ENCODE measurements around the gene FCGR1A. TPM values are rescaled to one million over a fixed set of nuclear protein-coding genes. Genes with fewer than 3 reads are reported as not detected.
"Not testable (repeated sequence)": the region's sequence is repeated elsewhere in the genome, so short reads cannot be mapped to it uniquely, and the experiment has no call there.

Gene FCGR1A
- total RNA-seq, 2 experiments from 2014 or later: not detected

DNA sequence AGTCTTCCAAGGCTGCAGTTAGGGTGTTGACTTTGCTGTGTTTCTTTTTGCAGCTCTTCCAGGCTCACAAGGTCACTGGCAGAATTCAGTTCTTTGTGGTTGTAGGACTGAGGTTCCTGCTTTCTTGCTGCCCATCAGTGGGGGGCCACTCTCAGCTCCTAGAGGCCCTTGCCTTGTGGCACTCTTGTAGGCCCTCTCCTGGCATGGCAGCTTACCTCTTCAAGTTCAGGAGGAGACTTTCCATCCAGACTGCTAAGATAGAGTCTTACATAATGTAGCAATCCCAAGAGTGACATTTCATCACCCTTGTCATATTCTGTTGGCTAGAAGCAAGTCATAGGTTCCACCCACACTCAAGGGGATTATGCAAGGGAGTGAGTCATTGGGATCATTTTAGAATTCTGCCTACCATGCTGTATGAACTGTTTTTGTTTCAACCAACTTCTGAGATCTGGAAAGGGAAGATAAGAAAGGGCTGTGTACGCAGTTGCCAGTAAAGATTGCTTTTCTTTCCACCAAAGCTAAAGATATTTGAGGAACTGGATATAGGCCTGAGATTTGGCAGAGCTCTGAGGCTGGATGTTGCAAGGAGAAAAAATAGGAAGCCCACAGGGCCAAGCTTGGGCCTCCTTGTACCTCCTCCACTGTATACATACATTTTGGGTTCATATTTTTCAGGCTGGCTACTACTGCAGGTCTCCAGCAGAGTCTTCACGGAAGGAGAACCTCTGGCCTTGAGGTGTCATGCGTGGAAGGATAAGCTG lies 5.4 kb downstream of the FCGR1A start:
- H3K27me3 Mint-ChIP-seq (ENCODE audit: low read depth); H3K4me3 Mint-ChIP-seq; H3K27ac Mint-ChIP-seq; H3K9me3 Mint-ChIP-seq; CTCF ChIA-PET; H3K4me1 Mint-ChIP-seq (ENCODE audit: low read depth); H3K36me3 Mint-ChIP-seq (ENCODE audit: low read depth); intact Hi-C loops (cut with micrococcal nuclease): not testable (repeated sequence)
- peak; percentile 26 for DNase-seq

DNA sequence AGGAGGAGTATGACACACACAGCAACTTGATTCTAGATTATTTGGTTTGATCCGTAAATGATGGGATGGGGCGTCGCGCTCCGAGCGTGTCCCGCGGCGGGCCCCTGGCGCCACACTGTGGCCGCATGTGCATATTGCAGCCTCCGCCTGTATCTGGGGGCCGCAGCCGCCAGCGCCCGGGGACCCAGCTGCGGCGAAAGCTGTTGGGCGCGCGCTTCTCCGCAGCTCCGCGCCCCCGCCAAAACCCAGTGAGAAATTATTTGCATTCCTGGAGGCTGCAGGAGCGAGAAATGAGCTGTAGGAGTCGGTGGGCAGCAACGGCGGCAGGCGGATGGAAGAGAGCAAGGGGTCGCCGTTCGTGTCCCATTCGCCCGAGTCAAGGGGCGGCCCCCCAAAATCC lies 10.0 kb downstream of the FCGR1A start:
- intact Hi-C loops (cut with micrococcal nuclease); H3K27me3 Mint-ChIP-seq (ENCODE audit: low read depth); H3K4me1 Mint-ChIP-seq (ENCODE audit: low read depth); H3K36me3 Mint-ChIP-seq (ENCODE audit: low read depth); H3K9me3 Mint-ChIP-seq; CTCF ChIA-PET: not testable (repeated sequence)
- peak; percentile 56 for DNase-seq
- Mint-ChIP-seq H3K27ac (peak overlapping the region; percentile 98), H3K4me3 (peak overlapping the region; percentile 97)

DNA sequence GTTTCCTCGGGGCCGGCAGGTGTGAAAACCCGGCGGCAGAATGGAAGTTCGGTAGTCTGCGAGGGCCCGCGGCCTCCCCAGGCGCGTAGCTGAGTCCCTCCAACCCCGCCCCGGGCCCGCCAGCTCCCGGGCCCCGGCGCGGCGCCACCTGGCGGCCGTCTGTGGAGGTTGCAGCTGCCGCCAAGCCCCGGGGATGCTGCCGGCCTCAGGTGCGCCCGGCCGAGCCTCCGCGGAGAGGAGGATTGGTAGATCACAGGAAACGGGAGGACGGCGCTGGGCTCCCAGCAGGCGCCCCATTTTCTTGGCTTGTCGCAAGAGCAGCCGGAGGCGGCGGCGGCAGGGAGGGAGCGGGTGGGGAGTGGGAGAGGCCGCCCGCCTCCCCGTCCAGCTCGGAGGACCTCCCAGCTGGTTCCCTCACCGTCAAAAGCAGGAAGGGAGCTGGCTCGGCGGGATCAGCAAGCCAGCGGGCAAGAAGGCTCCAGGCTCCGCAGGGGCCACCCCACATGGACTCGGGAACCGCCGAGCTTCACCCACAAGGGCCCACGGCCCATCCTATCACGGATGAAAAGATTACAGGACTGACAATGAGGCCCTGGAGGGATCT lies 10.5 kb downstream of the FCGR1A start:
- CTCF ChIA-PET; H3K9me3 Mint-ChIP-seq; H3K36me3 Mint-ChIP-seq (ENCODE audit: low read depth); H3K27me3 Mint-ChIP-seq (ENCODE audit: low read depth); H3K4me1 Mint-ChIP-seq (ENCODE audit: low read depth); H3K27ac Mint-ChIP-seq; intact Hi-C loops (cut with micrococcal nuclease): not testable (repeated sequence)
- peak overlapping the region; percentile 66 for H3K4me3 Mint-ChIP-seq
- DNase-seq: peak; percentile 77

DNA sequence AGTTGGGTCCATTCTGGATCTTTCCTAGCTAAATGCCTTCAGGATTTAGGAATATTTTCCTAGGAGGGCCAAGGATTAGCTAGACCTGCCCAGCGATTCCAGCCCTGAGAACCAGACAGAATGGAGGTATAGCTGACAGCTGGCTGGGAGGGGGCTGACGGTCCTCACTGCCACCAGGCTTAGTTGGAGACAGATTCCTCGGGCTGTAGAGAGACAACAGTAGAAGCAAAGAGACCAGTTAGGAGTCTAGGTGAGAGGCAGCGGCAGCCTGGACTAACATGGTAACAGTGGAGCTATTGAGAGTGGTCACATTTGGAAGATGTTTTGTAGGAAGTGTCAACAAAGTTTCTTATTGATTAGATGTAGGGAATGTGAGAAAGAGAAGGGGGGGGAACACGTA lies 11.4 kb downstream of the FCGR1A start:
- H3K4me1 Mint-ChIP-seq (ENCODE audit: low read depth); H3K9me3 Mint-ChIP-seq; H3K27me3 Mint-ChIP-seq (ENCODE audit: low read depth); DNase-seq; intact Hi-C loops (cut with micrococcal nuclease); CTCF ChIA-PET; H3K27ac Mint-ChIP-seq; H3K36me3 Mint-ChIP-seq (ENCODE audit: low read depth); H3K4me3 Mint-ChIP-seq: not testable (repeated sequence)

DNA sequence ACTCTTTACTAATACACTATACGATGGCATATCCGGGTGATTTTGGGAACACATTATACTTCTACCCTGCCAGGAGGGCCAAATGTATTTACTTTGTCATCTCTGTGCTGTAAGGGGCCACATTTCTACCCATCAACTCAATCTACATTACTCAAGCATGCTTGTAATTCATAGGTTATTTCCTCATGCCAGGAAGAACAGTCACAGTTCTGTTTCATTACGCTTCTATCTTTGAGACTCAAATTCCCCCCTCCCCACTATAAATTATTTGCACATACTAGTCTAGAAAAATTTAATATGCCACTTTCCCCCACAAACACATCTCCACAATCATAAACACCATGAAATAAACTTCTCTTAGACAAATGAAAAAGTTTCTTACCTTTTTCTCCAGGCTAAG lies 19.1 kb downstream of the FCGR1A start:
- DNase-seq; H3K27ac Mint-ChIP-seq; H3K4me3 Mint-ChIP-seq; H3K27me3 Mint-ChIP-seq (ENCODE audit: low read depth); H3K9me3 Mint-ChIP-seq; H3K4me1 Mint-ChIP-seq (ENCODE audit: low read depth); CTCF ChIA-PET; intact Hi-C loops (cut with micrococcal nuclease); H3K36me3 Mint-ChIP-seq (ENCODE audit: low read depth): not testable (repeated sequence)

DNA sequence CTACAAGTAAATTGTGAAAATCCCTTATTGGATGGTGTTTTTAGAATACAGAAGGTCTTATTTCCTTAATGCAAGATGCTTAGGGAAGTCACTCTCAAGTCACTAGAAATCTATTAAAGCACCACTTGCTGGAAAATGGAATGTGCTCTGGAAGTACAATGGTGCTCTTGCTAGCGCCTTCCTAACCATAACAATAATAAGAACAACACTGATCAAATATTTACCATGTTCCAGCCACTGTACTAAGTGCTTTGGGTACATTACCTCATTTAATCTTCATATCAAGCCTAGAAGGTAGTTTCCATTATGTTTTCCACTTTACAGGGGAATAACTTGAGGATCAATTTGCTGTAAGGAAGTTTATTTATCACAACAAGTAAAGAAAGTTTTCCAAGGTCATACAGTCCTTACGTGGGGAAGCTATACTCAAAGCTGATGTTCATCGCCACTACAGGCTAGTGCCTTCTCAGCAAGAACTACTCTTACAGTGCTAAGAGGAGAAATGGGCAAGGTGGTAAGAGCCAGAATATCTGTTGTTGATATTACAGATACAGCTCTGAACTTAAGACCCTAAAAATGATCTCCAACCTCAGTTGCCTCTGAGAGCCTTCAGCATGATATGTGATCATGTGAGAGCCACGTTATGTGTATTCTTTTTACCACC lies 22.1 kb downstream of the FCGR1A start:
- H3K27me3 Mint-ChIP-seq (ENCODE audit: low read depth); H3K36me3 Mint-ChIP-seq (ENCODE audit: low read depth); H3K27ac Mint-ChIP-seq; intact Hi-C loops (cut with micrococcal nuclease); H3K9me3 Mint-ChIP-seq; DNase-seq; CTCF ChIA-PET; H3K4me1 Mint-ChIP-seq (ENCODE audit: low read depth); H3K4me3 Mint-ChIP-seq: not testable (repeated sequence)

DNA sequence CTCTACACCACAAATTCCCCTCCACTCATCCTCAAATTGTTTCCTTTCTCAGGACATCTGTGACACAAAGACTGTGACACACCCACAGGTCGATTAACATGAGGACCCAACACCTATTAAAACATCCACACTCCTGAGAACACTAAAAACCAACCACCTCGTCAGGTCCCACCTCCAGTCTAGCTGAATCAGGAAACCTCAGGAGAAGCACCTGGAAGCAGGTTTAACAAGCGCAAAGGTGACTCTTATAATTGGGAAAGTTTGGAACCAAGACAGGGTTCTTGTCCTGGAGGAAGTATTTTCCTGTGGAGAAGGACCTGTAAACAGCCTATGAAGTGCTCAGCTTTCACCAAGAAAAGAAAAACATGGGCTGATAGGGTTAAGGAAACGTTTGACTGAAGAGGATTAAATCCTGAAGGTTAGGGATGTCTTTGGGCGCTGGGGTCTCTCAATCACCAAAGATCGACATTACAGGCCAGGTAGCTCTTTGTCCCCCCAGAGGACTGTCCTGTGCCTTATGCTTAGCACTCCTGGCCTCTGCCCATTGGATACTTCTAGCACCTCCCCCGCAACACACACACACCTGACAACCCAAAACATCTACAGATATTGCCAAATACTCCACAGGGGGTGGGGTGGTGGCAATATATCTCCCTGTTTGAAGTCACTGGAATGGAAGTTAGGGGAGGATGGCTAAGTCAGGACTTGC lies 28.4 kb downstream of the FCGR1A start:
- H3K27ac Mint-ChIP-seq; H3K36me3 Mint-ChIP-seq (ENCODE audit: low read depth); H3K27me3 Mint-ChIP-seq (ENCODE audit: low read depth); intact Hi-C loops (cut with micrococcal nuclease); CTCF ChIA-PET; H3K9me3 Mint-ChIP-seq: not testable (repeated sequence)
- peak; percentile 36 for DNase-seq
- Mint-ChIP-seq H3K4me3 (peak overlapping the region; percentile 46), H3K4me1 (ENCODE audit: low read depth) (peaks cover 13% of the 10 kb centered on the region)

DNA sequence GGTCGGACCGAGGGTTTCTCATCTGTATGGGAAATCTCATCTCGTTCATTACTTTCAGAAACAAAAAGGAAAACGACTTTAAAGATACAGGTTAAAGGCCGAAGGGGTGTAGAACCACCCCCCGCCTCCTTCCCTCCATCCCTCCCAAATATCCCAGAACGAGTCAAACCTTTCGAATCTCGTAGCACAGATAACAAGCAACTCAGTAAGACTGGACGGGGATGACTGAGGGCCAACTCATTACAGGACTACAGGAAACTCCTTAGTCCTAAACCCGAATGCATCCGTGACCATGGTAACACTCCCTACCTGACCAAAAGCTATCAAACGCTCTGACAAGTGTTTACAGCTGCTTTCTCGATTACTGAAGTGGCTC lies 29.0 kb downstream of the FCGR1A start:
- H3K9me3 Mint-ChIP-seq; CTCF ChIA-PET; H3K27me3 Mint-ChIP-seq (ENCODE audit: low read depth); intact Hi-C loops (cut with micrococcal nuclease); H3K36me3 Mint-ChIP-seq (ENCODE audit: low read depth): not testable (repeated sequence)
- peak overlapping the region; percentile 99 for H3K27ac Mint-ChIP-seq
- peak; percentile 60 for DNase-seq
- peaks cover 13% of the 10 kb centered on the region for H3K4me1 Mint-ChIP-seq (ENCODE audit: low read depth)
- peak overlapping the region; percentile 89 for H3K4me3 Mint-ChIP-seq

DNA sequence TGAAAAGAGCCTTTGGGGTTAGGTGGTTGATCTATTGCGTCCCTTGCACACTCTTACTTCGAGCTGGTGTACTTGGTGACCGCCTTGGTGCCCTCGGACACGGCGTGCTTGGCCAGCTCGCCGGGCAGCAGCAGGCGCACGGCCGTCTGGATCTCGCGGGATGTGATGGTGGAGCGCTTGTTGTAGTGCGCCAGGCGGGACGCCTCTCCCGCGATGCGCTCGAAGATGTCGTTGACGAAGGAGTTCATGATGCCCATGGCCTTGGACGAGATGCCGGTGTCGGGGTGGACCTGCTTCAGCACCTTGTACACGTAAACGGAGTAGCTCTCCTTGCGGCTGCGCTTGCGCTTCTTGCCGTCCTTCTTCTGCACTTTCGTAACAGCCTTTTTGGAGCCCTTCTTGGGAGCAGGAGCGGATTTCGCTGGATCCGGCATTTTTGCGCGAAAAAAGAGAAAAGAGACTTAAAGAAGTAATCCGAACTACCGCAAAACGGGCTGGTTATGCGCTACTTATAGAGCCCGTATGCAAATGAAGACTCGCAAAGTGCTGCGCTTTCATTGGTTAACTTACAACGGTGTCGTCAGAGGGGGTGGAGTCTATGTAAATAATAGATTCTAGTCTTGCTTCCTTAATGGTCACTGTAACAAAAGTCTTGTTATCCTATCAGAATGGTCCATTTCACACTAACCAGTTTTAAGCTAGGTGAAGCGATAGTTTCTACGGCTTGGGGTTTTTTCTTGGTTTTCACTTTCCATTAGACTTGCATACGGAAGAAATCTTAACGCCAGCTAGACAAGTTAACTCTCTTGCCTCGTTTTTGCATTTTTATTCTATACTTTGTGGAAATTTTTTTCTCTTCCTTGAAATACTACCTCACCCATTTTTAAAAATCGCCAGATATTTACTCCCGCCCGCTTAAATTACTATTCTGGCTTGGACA lies 29.7 kb downstream of the FCGR1A start:
- H3K9me3 Mint-ChIP-seq; CTCF ChIA-PET; H3K27me3 Mint-ChIP-seq (ENCODE audit: low read depth); H3K36me3 Mint-ChIP-seq (ENCODE audit: low read depth); intact Hi-C loops (cut with micrococcal nuclease): not testable (repeated sequence)
- Mint-ChIP-seq H3K27ac (peak overlapping the region; percentile 99), H3K4me1 (ENCODE audit: low read depth) (peaks cover 13% of the 10 kb centered on the region), H3K4me3 (peak overlapping the region; percentile 89)
- peak; percentile 90 for DNase-seq

DNA sequence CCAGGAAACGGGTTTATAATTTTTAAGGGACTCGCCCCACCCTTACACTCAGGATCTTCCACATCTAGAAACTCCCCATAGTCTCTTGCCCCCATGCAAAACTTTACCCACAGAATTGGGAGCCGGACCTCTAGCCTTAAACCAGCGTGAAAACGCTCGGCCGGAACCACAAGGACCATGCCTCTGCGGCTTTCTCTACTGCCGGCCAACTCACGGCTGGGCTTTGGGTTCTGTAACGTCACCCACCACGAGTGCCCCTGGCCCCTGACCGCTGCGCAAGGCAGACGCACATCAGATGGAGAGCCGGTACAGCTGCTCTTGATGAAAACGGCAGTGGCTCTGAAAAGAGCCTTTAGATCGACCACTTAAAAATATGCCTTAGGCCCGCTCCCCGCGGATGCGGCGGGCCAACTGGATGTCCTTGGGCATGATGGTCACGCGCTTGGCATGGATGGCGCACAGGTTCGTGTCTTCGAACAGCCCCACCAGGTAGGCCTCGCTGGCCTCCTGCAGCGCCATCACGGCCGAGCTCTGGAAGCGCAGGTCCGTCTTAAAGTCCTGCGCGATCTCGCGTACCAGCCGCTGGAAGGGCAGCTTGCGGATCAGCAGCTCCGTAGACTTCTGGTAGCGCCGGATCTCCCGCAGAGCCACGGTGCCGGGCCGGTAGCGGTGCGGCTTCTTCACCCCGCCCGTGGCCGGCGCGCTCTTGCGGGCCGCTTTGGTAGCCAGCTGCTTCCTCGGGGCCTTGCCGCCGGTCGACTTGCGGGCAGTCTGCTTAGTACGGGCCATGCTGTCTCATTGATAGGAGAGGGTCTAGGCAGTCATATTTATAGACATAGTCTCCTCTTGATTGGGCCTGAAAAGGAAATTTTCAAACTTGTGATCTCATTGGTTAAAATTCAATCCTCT lies 30.7 kb downstream of the FCGR1A start:
- intact Hi-C loops (cut with micrococcal nuclease); H3K27me3 Mint-ChIP-seq (ENCODE audit: low read depth); H3K36me3 Mint-ChIP-seq (ENCODE audit: low read depth); CTCF ChIA-PET; H3K9me3 Mint-ChIP-seq: not testable (repeated sequence)
- peaks cover 13% of the 10 kb centered on the region for H3K4me1 Mint-ChIP-seq (ENCODE audit: low read depth)
- peak overlapping the region; percentile 89 for H3K4me3 Mint-ChIP-seq
- peak; percentile 81 for DNase-seq
- peak overlapping the region; percentile 99 for H3K27ac Mint-ChIP-seq

DNA sequence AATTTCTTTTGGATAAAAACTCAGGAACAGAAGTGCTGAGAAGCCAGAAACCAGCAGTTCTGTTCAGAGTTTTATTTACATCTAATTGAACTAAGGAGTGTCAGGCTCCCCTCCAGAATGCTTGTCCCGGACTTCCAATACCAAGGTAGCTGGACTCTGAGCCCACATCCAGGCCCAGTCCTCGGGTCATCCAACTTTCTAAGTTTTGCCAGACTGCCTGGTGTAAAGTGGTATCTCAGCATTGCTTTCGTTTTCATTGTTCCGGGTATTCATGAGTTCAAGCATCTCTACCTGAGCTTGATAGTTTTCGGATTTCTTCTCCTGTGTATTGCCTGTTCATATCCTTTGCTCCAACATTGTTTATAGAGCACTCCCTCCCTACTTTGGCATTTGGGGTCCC lies 37.9 kb downstream of the FCGR1A start:
- H3K27ac Mint-ChIP-seq; H3K4me3 Mint-ChIP-seq; CTCF ChIA-PET; H3K36me3 Mint-ChIP-seq (ENCODE audit: low read depth); intact Hi-C loops (cut with micrococcal nuclease); H3K9me3 Mint-ChIP-seq; H3K27me3 Mint-ChIP-seq (ENCODE audit: low read depth); DNase-seq; H3K4me1 Mint-ChIP-seq (ENCODE audit: low read depth): not testable (repeated sequence)
